CD4-positive, alpha-beta T cell (primary cell): ENCODE measurements around the gene GALNTL6. TPM values are rescaled to one million over a fixed set of nuclear protein-coding genes. Genes with fewer than 3 reads are reported as not detected.

Experiments
- ATAC-seq: fragments of 200-7000 bp; cut with Tn5 transposase; one replicate; pipeline ENCODE4 v1.10.0; 2022; ENCODE audit warnings: mild to moderate bottlenecking; ENCODE audit not compliant: poor library complexity
- CTCF ChIA-PET: fragments of 350-600 bp; sonication (Branson Sonifier 250); formaldehyde crosslinking; loops from one replicate; lab custom pipeline; 2021; ENCODE audit warnings: antibody characterized with exemption, inconsistent platforms; lab: Charles Lee
- POLR2A ChIA-PET: fragments of 350-600 bp; sonication (Branson Sonifier 250); formaldehyde crosslinking; loops from one replicate; lab custom pipeline; 2021; ENCODE audit warnings: antibody characterized with exemption, inconsistent platforms; lab: Charles Lee
- DNase-seq, 14 experiments: peaks; one replicate each; pipeline ENCODE4 v3.0.0-alpha.2; 2013 to 2020; ENCODE audit warnings: mixed read lengths in 2 of 14
- H3K27ac ChIP-seq, 2 donors: one replicate each; pipeline versions ENCODE4 v1.5.1 to v1.7.0; 2013; ENCODE audit warnings: low read length in 2 of 2, low read depth in 1 of 2, mild to moderate bottlenecking in 1 of 2
- H3K27me3 ChIP-seq, 2 experiments: 1 replicate in 1 of 2; 2 replicates in 1 of 2; pipeline versions ENCODE4 v1.6.1 to v1.7.0; 2013; ENCODE audit warnings: low read length in 2 of 2, control low read depth in 1 of 2, mild to moderate bottlenecking in 1 of 2, moderate library complexity in 1 of 2; ENCODE audit not compliant: insufficient read depth in 2 of 2, control insufficient read depth in 1 of 2
- H3K36me3 ChIP-seq: one replicate; pipeline ENCODE4 v1.6.1; 2013; ENCODE audit warnings: low read length, control low read depth; ENCODE audit not compliant: insufficient read depth
- H3K4me1 ChIP-seq: one replicate; pipeline ENCODE4 v1.6.1; 2013; ENCODE audit warnings: low read length, control low read depth; ENCODE audit not compliant: insufficient read depth
- H3K4me3 ChIP-seq: one replicate; pipeline ENCODE4 v1.5.1; 2013; ENCODE audit warnings: mild to moderate bottlenecking, low read length, moderate library complexity
- H3K9me3 ChIP-seq, 2 experiments: 1 replicate in 1 of 2; 2 replicates in 1 of 2; pipeline versions ENCODE4 v1.6.1 to v1.7.0; 2013; ENCODE audit warnings: low read length in 2 of 2, mild to moderate bottlenecking in 2 of 2, control low read depth in 1 of 2, moderate library complexity in 1 of 2; ENCODE audit not compliant: control insufficient read depth in 1 of 2, insufficient read depth in 1 of 2
- H3K27ac Mint-ChIP-seq: one replicate; pipeline ENCODE4 v1.8.0; 2020; ENCODE audit warnings: mixed read lengths
- H3K27me3 Mint-ChIP-seq: one replicate; pipeline ENCODE4 v1.8.0; 2021; ENCODE audit warnings: mixed read lengths
- H3K36me3 Mint-ChIP-seq: one replicate; pipeline ENCODE4 v1.8.0; 2021; ENCODE audit warnings: low read depth, mixed read lengths
- H3K4me1 Mint-ChIP-seq: one replicate; pipeline ENCODE4 v1.8.0; 2021; ENCODE audit warnings: low read depth, mixed read lengths
- H3K4me3 Mint-ChIP-seq: one replicate; pipeline ENCODE4 v1.8.0; 2020; ENCODE audit warnings: mild to moderate bottlenecking, mixed read lengths
- H3K9me3 Mint-ChIP-seq: one replicate; pipeline ENCODE4 v1.8.0; 2020; ENCODE audit warnings: mixed read lengths
- CTCF ChIP-seq: fragments of 200-600 bp; IDR thresholded peaks from one replicate; pipeline ENCODE4 v1.8.0; 2022; ENCODE audit warnings: antibody characterized with exemption, mild to moderate bottlenecking
- intact Hi-C, 2 experiments: fragments of 100-400 bp; cut with DNase I in 1 of 2; cut with micrococcal nuclease in 1 of 2; formaldehyde crosslinking; loops; one replicate each; pipeline versions ENCODE4 v1.15.1 to v1.9.0; 2023 to 2025; cut with DNase I, micrococcal nuclease
- total RNA-seq, 174 experiments: library from RNA in 2 of 174; stranded (reverse) in 2 of 174; gene quantifications; one replicate each; pipeline ENCODE4 v1.2.3 and lab custom pipeline; 2021 to 2026

Gene GALNTL6
- total RNA-seq, 2 experiments from 2014 or later, result not detected

- H3K27me3 ChIP-seq, result peaks cover 0 to 6% of the 10 kb centered on the region in 2 experiments
- no peak overlapping the region for H3K4me3 ChIP-seq
- no peaks in the 10 kb centered on the region for H3K4me1 ChIP-seq
- Mint-ChIP-seq H3K36me3 (no peaks in the 10 kb centered on the region), H3K4me3 (no peak overlapping the region), H3K27ac (no peak overlapping the region), H3K9me3 (no peaks in the 10 kb centered on the region), H3K4me1 (no peaks in the 10 kb centered on the region), H3K27me3 (no peaks in the 10 kb centered on the region)
- no peaks in the 10 kb centered on the region for H3K36me3 ChIP-seq
- no peak for TF ChIP-seq CTCF
- ChIA-PET CTCF (no interaction called here), POLR2A (no interaction called here)
- intact Hi-C loops, result no loop called here
- no peaks in the 10 kb centered on the region for H3K9me3 ChIP-seq
- DNase-seq (no peak), ATAC-seq (no peak)
- no peak overlapping the region for H3K27ac ChIP-seq
These were observed 1244.2 kb downstream of the GALNTL6 start for GRCh38 chr4:173057442-173057841.

- H3K36me3 Mint-ChIP-seq, result no peaks in the 10 kb centered on the region
- no peak overlapping the region for H3K4me3 Mint-ChIP-seq
- H3K27ac Mint-ChIP-seq, result no peak overlapping the region
- no peaks in the 10 kb centered on the region for H3K9me3 Mint-ChIP-seq
- Histone ChIP-seq H3K27ac (no peak overlapping the region), H3K27me3 (peaks cover 0 to 6% of the 10 kb centered on the region in 2 experiments), H3K4me1 (no peaks in the 10 kb centered on the region), H3K9me3 (no peaks in the 10 kb centered on the region), H3K36me3 (no peaks in the 10 kb centered on the region), H3K4me3 (no peak overlapping the region)
- H3K4me1 Mint-ChIP-seq, result no peaks in the 10 kb centered on the region
- POLR2A ChIA-PET, result no interaction called here
- ATAC-seq (no peak), DNase-seq (no peak)
- CTCF ChIA-PET, result no interaction called here
- no peak for TF ChIP-seq CTCF
- intact Hi-C loops, result no loop called here
- no peaks in the 10 kb centered on the region for H3K27me3 Mint-ChIP-seq
These were observed 1244.7 kb downstream of the GALNTL6 start for GRCh38 chr4:173057901-173058300.

- no peaks in the 10 kb centered on the region for H3K4me1 ChIP-seq
- ATAC-seq, result no peak
- Mint-ChIP-seq H3K36me3 (peaks cover 6% of the 10 kb centered on the region), H3K27me3 (peaks cover under 1% of the 10 kb centered on the region), H3K4me1 (no peaks in the 10 kb centered on the region), H3K9me3 (peaks cover 8% of the 10 kb centered on the region), H3K4me3 (no peak overlapping the region), H3K27ac (no peak overlapping the region)
- CTCF ChIA-PET, result no interaction called here
- no peaks in the 10 kb centered on the region for H3K27me3 ChIP-seq
- H3K4me3 ChIP-seq, result no peak overlapping the region
- POLR2A ChIA-PET, result no interaction called here
- intact Hi-C loops, result no loop called here
- no peaks in the 10 kb centered on the region for H3K36me3 ChIP-seq
- H3K9me3 ChIP-seq, result no peaks in the 10 kb centered on the region
- H3K27ac ChIP-seq, result no peak overlapping the region
- TF ChIP-seq CTCF, result no peak
- no peak for DNase-seq
These were observed 1248.0 kb downstream of the GALNTL6 start for GRCh38 chr4:173061160-173061559.
